GM18526 (cell line): ENCODE results near the gene TCHH.

Experiments
- POLR2A ChIP-seq: IDR thresholded peaks from 3 replicates; pipeline ENCODE4 v1.6.1; 2011; ENCODE audit not compliant: insufficient read length; ENCODE audit errors: extremely low read depth

The TCHH gene, protein sequence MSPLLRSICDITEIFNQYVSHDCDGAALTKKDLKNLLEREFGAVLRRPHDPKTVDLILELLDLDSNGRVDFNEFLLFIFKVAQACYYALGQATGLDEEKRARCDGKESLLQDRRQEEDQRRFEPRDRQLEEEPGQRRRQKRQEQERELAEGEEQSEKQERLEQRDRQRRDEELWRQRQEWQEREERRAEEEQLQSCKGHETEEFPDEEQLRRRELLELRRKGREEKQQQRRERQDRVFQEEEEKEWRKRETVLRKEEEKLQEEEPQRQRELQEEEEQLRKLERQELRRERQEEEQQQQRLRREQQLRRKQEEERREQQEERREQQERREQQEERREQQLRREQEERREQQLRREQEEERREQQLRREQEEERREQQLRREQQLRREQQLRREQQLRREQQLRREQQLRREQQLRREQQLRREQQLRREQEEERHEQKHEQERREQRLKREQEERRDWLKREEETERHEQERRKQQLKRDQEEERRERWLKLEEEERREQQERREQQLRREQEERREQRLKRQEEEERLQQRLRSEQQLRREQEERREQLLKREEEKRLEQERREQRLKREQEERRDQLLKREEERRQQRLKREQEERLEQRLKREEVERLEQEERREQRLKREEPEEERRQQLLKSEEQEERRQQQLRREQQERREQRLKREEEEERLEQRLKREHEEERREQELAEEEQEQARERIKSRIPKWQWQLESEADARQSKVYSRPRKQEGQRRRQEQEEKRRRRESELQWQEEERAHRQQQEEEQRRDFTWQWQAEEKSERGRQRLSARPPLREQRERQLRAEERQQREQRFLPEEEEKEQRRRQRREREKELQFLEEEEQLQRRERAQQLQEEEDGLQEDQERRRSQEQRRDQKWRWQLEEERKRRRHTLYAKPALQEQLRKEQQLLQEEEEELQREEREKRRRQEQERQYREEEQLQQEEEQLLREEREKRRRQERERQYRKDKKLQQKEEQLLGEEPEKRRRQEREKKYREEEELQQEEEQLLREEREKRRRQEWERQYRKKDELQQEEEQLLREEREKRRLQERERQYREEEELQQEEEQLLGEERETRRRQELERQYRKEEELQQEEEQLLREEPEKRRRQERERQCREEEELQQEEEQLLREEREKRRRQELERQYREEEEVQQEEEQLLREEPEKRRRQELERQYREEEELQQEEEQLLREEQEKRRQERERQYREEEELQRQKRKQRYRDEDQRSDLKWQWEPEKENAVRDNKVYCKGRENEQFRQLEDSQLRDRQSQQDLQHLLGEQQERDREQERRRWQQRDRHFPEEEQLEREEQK (N-terminal part only)

DNA sequence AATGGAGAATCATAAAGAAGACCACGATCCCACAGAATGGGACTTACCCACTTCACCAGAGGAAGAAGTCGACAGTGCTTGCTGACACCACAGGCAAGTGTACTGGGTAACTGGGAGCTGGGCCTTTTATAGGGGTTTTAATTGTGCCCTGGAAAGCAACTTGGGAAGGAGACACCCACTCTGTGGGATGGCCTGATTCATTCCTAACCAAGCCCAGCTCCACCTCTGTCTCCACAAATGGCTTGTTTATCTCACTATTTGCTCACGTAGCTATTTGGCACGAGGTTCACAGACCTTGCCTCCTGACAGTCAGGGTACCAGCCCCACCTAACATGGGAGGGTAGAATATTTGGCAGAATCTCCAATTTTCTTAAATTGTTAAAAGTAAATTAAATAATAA, at the start of gene TCHH:
TCHH (minus strand) TSS at position 101 of the 400 bp plus-strand sequence. CDS start 1,364 bp downstream, outside the sequence.
- TF ChIP-seq POLR2A = no peak

DNA sequence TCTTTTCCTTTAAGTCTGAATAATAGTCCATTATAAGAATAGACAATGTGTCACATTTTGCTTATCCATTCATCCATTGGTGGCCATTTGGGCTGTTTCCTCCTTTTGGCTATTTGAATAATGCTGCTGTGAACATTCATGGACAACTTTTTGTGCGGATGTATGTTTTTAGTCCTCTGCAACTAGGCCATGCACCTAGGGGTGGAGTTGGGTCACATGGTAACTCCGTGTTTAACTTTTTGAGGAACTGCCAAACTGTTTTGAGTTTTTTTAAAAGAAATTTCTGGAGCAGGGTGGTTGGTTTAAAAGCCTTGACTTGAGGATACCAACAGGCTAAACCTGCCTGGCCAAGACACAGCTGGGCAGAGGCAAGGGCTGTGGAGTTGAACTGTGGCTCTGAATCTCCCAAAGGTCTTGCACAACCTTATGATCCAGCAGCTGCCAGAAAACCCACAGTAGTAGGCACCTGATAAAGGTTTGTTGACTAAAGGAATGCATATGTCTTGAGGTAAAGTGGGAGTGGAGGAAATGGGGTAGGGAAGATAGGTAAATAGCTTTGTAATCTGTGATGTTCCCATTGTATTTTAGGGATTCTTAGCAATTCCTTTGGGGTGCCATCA, 49.4 kb upstream of the TCHH start:
- TF ChIP-seq POLR2A = no peak

DNA sequence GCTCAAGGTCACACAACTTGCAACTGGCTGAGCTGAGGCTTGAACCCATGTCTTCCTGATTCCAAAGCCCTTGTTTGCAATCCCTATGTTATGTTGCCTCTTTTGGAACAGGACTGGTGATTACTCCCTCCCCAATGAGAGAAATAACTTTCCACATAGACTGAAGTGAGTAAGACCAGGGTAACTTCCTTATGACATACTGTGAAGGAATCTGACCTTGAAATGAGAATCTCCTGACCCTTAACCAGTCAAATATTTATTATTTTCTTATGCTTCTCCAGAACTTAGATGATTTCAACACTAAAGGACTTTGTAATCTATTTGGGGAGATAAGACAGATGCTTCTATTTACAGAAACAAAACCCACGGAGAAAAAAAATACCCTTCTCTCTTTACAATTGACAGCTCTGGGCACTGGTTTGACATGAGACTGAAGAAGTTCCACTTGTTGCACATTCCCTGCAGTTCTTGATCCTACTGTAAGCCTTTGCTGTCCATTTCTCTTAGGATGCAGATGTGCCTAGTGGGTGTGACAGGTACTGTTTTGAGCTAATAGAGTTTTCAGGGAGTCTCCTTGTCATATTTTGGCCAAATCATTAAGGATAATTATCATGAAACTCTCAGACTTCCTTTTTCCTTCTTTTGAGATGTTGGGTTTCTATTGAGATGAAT, 47.7 kb upstream of the TCHH start:
- no peak for TF ChIP-seq POLR2A

DNA sequence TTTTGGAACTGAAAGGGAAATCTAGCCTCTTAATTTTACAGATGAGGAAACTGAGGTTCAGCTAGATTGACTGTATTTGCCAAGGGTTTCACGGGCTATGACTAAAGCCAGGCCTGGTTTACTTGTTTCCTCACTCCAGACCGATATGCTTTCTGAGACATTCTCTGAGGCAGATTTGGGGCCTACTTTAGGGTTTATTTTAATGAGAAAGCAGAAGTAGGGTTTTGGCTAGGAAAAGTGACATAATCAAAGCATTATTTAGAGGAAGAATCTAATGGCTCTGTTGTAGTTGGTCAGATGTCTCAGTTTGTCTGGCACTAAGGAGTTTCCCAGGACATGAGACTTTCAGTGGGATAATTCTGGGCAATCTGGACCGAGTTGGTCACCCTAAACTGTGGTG, 45.3 kb upstream of the TCHH start:
- no peak for TF ChIP-seq POLR2A

DNA sequence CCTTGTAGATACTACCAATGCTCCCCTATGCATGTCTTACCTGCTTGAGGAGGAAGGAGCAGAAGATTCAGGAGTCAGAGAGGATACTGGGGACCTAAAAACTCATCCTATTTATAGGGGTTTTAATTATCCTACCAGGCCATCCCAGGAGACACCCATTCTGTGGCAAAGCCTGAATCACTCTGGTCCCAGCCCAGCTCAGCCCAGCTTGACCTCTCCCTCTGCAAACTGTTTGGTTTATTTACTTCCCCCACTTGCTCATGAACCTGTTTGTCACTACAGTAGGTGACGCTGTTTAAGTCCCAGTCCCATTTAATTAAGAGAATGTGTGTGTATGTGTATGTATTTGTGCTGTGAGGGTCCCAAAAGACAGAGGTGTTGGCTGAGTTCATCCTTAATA, 43.9 kb upstream of the TCHH start, which contains the start of gene RPTN:
RPTN (minus strand) TSS at position 85 of the 400 bp plus-strand sequence. CDS start 1,339 bp downstream, outside the sequence.
- TF ChIP-seq POLR2A = no peak

DNA sequence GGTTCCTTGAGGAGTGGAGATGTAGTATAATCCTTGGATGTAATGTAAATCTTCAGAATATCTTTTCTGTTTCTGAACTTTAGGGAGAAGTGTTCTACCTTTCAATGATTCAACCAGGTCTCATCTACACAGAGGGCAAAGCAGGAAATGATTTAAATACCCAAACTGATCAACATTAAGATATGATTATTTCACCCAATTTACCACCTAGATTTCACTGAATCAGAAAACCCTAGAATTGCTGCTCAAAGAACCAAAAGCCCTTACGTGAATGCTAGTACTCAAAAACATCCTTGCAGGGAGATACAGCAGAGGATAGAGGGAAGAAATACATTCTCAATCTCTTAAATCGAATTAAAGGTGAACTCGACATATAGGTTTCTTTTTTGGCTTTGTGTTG, 38.8 kb upstream of the TCHH start:
- no peak for TF ChIP-seq POLR2A

DNA sequence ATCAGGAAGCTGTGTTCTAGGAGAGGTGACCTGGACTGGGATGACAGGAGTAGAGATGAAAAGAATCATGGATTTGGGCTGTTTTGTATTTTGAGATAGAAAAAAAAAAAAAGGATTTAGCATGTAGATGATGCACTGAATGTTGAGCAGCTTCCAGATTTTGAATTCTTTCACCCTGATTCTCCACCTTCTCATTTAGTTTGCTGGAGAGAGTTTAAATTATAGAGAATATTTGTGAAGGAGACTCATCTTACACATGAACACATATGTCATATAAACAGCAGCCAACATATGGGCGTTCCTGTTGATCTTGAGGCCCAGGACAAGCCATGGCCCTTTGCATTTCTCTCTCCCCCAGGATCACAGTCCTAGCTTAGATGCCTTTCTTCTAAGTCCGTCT, 36.4 kb upstream of the TCHH start:
- TF ChIP-seq POLR2A = no peak

DNA sequence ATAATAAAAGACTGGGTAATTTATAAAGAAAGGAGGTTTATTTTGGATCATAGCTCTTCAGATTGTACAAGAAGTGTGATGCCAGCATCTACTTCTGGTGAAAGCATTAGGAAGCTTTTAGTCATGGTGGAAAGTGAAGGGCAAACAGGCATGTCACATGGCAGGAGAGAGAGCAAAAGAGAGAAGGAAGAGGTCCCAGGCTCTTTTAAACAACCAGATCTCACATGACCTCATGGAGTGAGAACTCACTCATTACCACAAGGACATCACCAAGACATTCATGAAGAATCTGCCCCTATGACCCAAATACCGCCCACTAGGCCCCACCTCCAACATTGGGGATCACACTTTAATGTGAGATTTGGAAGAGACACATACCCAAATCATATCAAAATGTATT, 33.7 kb upstream of the TCHH start:
- TF ChIP-seq POLR2A = no peak

DNA sequence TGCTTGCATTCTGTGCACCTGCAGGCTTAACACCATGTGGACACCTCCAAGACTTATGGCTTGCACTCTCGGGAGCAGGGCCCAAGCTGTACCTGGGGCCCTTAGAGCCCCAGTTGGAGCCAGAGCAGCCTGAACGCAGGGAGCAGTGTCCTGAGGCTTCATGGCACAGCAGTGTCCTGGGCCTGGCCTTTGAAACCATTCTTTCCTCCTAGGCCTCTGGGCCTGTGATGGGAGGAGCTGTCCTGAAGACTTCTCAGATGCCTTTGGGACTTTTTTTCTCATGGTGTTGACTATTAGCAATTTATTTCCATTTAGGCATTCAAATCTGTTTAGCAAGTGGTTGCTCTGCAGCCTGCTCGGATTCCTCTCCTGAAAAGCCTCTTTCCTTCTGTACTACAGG, 32.8 kb upstream of the TCHH start:
- no peak for TF ChIP-seq POLR2A

DNA sequence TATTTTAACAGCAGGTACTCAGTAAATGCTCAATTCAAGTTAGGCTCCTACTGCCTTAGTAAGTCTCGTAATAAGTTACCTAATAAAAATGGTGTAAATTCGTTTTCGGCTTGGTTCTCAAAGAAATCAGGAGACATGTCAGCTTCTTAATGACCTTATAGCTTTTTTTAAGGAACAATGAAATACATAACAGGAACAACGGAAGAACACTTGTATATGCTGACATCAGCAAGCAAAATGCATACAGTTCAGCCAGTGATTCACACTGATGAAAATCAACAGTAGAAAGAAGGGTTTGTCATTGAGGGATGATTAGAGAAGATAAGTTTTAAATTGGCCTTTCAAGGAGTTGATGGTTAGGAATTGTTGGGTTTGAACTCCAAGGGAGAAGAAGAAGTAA, 30.5 kb upstream of the TCHH start:
- no peak for TF ChIP-seq POLR2A

DNA sequence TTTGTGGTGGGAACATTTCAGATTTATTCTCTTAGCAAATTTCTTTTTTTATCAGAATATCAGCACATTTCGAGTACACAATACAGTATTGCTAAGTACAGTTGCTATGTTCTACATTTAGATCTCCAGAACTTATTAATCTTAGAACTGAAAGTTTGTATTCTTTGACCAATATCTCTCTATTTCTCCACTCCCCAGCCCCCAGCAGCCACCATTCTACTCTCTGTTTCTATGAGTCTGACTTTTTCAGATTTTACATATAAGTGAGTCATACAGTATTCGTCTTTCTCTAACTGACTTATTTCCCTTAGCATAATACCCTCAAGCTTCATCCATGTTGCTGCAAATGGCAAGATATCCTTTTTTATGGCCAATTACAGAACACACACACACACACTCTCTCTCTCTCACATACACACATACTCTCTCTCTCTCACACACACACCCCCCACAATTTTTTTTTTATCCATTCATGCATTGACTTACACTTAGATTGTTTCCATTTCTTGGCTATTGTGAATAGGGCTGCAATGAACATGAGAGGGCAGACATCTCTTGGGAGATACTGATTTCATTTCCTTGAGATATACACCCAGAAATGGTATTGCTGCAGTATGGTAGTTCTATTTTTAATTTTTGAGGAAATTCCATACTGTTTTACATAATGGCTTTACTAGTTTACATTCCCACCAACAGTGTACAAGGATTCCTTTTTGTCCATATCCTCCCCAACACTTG, 28.1 kb upstream of the TCHH start:
- TF ChIP-seq POLR2A = no peak

DNA sequence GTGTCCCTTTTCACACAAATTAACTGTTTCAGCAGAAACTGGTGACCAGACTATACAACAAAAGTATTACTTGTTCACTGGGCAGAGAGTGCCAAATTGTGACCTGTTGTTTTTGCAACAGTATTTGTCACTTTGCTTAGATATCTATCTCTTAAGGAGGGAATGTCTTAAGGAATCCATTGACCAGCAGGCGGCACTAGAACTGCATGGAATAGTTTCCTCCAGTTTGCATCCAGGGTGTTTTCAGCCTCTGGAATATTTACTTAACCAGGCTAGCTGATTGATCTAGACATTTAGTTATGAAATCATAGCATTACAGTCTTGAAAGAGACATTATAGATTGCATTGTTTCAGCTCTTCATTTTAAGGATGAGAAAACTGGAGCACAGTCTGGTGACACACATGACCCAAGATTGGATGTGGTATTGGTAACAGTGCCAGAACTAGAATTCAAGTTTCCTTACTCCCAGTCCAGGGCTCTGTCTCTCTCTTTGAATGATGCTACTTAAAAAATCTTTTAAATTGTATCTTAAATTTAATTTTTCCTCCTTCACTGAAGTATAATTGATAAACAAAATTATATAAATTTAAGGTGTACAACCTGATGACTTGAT, 26.8 kb upstream of the TCHH start:
- no peak for TF ChIP-seq POLR2A

DNA sequence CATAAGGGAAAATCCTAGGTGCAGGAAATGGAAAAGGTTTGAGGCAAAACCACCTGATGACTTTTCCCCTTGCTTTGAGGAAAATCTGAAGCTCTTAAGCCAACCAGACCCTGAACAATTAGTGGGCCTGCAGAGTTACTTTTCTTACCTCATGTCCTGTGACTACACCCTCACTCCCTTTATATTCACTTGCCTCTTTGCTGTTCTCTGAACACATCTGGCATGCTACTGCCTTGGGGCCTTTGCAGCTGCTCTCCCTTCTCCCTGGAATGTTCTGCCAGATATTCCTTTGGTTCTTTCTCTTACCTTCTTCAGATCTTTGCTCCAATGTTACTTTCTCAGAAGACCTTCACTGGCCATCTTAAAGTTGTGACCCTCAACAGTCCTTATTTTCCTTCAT, 22.0 kb upstream of the TCHH start:
- no peak for TF ChIP-seq POLR2A
